Esophagus squamous epithelium (tissue), 4 donors: Measurements from ENCODE around the gene SLC6A17.

Experiments used
- CTCF ChIP-seq, 6 experiments: fragments of 450-650 bp in 4 of 6; fragments of 200-600 bp in 2 of 6; sonication (generic) in 2 of 6; IDR thresholded peaks; one replicate each; pipeline ENCODE4 v1.5.1; 2016 to 2019; ENCODE audit warnings: antibody characterized with exemption in 6 of 6, mild to moderate bottlenecking in 4 of 6, moderate library complexity in 4 of 6
- POLR2A ChIP-seq, 4 donors: fragments of 450-650 bp; IDR thresholded peaks; one replicate each; pipeline ENCODE4 v1.6.1; 2017; ENCODE audit warnings: antibody characterized with exemption in 4 of 4, mild to moderate bottlenecking in 4 of 4, moderate library complexity in 3 of 4

- TF ChIP-seq POLR2A (IDR thresholded peaks at IDR 0.05) (no peak), CTCF (IDR thresholded peaks at IDR 0.05) (no peak)
Observed at GRCh38 chr1:110165761-110166231, 15.5 kb downstream of the SLC6A17 start.
